ENCODE measurements around the gene DNAJC12. TPM values are rescaled to one million over a fixed set of nuclear protein-coding genes. Genes with fewer than 3 reads are reported as not detected.

Gene DNAJC12
- total RNA-seq, 1 donor from 2014 or later: 3.7 TPM

- Histone ChIP-seq H3K27me3 (no peaks in the 10 kb centered on the region), H3K4me1 (no peaks in the 10 kb centered on the region), H3K9ac (no peak overlapping the region), H4K20me1 (ENCODE audit: low read depth) (no peaks in the 10 kb centered on the region), H3K9me3 (ENCODE audit: low read depth) (no peaks in the 10 kb centered on the region), H3K79me2 (ENCODE audit: low read depth) (no peaks in the 10 kb centered on the region), H2AFZ (replicated peaks) (no peak overlapping the region), H3F3A (ENCODE audit: low read depth) (no peaks in the 10 kb centered on the region), H3K4me3 (no peak overlapping the region), H3K4me2 (no peak overlapping the region), H3K27ac (no peak overlapping the region), H3K36me3 (no peaks in the 10 kb centered on the region)
- TF ChIP-seq EZH2 (IDR thresholded peaks at IDR 0.05) (no peak), CTCF (IDR thresholded peaks at IDR 0.05) (no peak), EZH2phosphoT487 (IDR thresholded peaks at IDR 0.05) (no peak)
- H3K27me3 Mint-ChIP-seq (ENCODE audit: insufficient read depth, low read depth): no peaks in the 10 kb centered on the region
- no peak overlapping the region for H3K4me3 Mint-ChIP-seq
- no peaks in the 10 kb centered on the region for H3K9me3 Mint-ChIP-seq
- no peak for DNase-seq (ENCODE audit: low spot score)
- no peak overlapping the region for H3K27ac Mint-ChIP-seq
- H3K36me3 Mint-ChIP-seq: no peaks in the 10 kb centered on the region
- H3K4me1 Mint-ChIP-seq: no peaks in the 10 kb centered on the region
These were observed 10.2 kb downstream of the DNAJC12 start for GRCh38 chr10:67827811-67828210.

GRCh38 chr10:67819768-67820204, 18.2 kb downstream of the DNAJC12 start:
- H3K9ac ChIP-seq: no peak overlapping the region
- H3F3A ChIP-seq (ENCODE audit: low read depth): no peaks in the 10 kb centered on the region
- H3K27me3 ChIP-seq: no peaks in the 10 kb centered on the region
- no peak overlapping the region for H3K4me2 ChIP-seq
- Mint-ChIP-seq H3K27ac (no peak overlapping the region), H3K4me1 (no peaks in the 10 kb centered on the region), H3K36me3 (no peaks in the 10 kb centered on the region), H3K27me3 (ENCODE audit: insufficient read depth, low read depth) (peaks cover 2% of the 10 kb centered on the region), H3K4me3 (no peak overlapping the region), H3K9me3 (no peaks in the 10 kb centered on the region)
- DNase-seq (ENCODE audit: low spot score): no peak
- H3K4me3 ChIP-seq: no peak overlapping the region
- H3K9me3 ChIP-seq (ENCODE audit: low read depth): no peaks in the 10 kb centered on the region
- H3K36me3 ChIP-seq: no peaks in the 10 kb centered on the region
- H2AFZ ChIP-seq (replicated peaks): no peak overlapping the region
- H3K27ac ChIP-seq: no peak overlapping the region
- H3K79me2 ChIP-seq (ENCODE audit: low read depth): no peaks in the 10 kb centered on the region
- TF ChIP-seq EZH2 (IDR thresholded peaks at IDR 0.05): no peak
- no peak for TF ChIP-seq EZH2phosphoT487 (IDR thresholded peaks at IDR 0.05)
- TF ChIP-seq CTCF (IDR thresholded peaks at IDR 0.05): no peak
- no peaks in the 10 kb centered on the region for H4K20me1 ChIP-seq (ENCODE audit: low read depth)
- H3K4me1 ChIP-seq: no peaks in the 10 kb centered on the region

- Histone ChIP-seq H3K9ac (no peak overlapping the region), H3K27me3 (no peaks in the 10 kb centered on the region), H3K27ac (no peak overlapping the region), H3K4me1 (no peaks in the 10 kb centered on the region), H3K36me3 (no peaks in the 10 kb centered on the region), H3K4me3 (no peak overlapping the region), H2AFZ (replicated peaks) (no peak overlapping the region), H3K79me2 (ENCODE audit: low read depth) (no peaks in the 10 kb centered on the region), H4K20me1 (ENCODE audit: low read depth) (no peaks in the 10 kb centered on the region), H3F3A (ENCODE audit: low read depth) (no peaks in the 10 kb centered on the region), H3K9me3 (ENCODE audit: low read depth) (no peaks in the 10 kb centered on the region), H3K4me2 (no peak overlapping the region)
- Mint-ChIP-seq H3K4me3 (no peak overlapping the region), H3K27ac (no peak overlapping the region), H3K9me3 (no peaks in the 10 kb centered on the region), H3K4me1 (no peaks in the 10 kb centered on the region), H3K27me3 (ENCODE audit: insufficient read depth, low read depth) (peaks cover 2% of the 10 kb centered on the region), H3K36me3 (no peaks in the 10 kb centered on the region)
- no peak for TF ChIP-seq EZH2 (IDR thresholded peaks at IDR 0.05)
- TF ChIP-seq EZH2phosphoT487 (IDR thresholded peaks at IDR 0.05): no peak
- no peak for TF ChIP-seq CTCF (IDR thresholded peaks at IDR 0.05)
- DNase-seq (ENCODE audit: low spot score): no peak
These were observed 19.7 kb downstream of the DNAJC12 start for GRCh38 chr10:67818323-67818722.
